Right lobe of liver (tissue), 6 donors: ENCODE measurements around the gene FBXL2. TPM values are rescaled to one million over a fixed set of nuclear protein-coding genes. Genes with fewer than 3 reads are reported as not detected.

Experiments
- ATAC-seq, 4 donors: fragments of 200-7000 bp; cut with Tn5 transposase; one replicate each; pipeline ENCODE4 v1.9.1; 2020; ENCODE audit warnings: mild to moderate bottlenecking in 4 of 4, moderate library complexity in 4 of 4
- DNase-seq, 3 donors: peaks; one replicate each; pipeline ENCODE4 v3.0.0-alpha.2; 2020
- H3K27ac ChIP-seq, 3 donors: fragments of 200-600 bp; one replicate each; pipeline ENCODE4 v1.8.0; 2022
- H3K27me3 ChIP-seq, 2 donors: fragments of 200-600 bp; one replicate each; pipeline ENCODE4 v1.8.0; 2022
- H3K36me3 ChIP-seq, 4 donors: fragments of 200-600 bp; sonication (generic) in 1 of 4; one replicate each; pipeline versions ENCODE4 v1.5.1 to v1.8.0; 2017 to 2022; ENCODE audit warnings: control low read depth in 1 of 4
- H3K4me1 ChIP-seq, 4 donors: fragments of 200-600 bp; sonication (generic) in 1 of 4; one replicate each; pipeline versions ENCODE4 v1.5.1 to v1.8.0; 2017 to 2022; ENCODE audit warnings: control low read depth in 1 of 4
- H3K4me3 ChIP-seq, 3 donors: fragments of 200-600 bp; one replicate each; pipeline ENCODE4 v1.8.0; 2022
- H3K9me3 ChIP-seq, 4 donors: fragments of 200-600 bp; sonication (generic) in 1 of 4; one replicate each; pipeline versions ENCODE4 v1.5.1 to v1.8.0; 2017 to 2022; ENCODE audit warnings: control low read depth in 1 of 4
- CTCF ChIP-seq, 4 donors: fragments of 200-600 bp in 3 of 4; fragments of 450-650 bp in 1 of 4; IDR thresholded peaks; one replicate each; pipeline versions ENCODE4 v1.5.1 to v1.8.0; 2016 to 2022; ENCODE audit warnings: antibody characterized with exemption in 4 of 4, mild to moderate bottlenecking in 2 of 4
- POLR2A ChIP-seq: fragments of 450-650 bp; IDR thresholded peaks from one replicate; pipeline ENCODE4 v1.6.1; 2017; ENCODE audit warnings: antibody characterized with exemption, mild to moderate bottlenecking
- WGBS: methylation state at CpG from one replicate; pipeline ENCODE4 v1.1.6; 2018; ENCODE audit warnings: low coverage, low lambda C conversion rate; ENCODE audit not compliant: insufficient coverage; ENCODE audit errors: missing lambda C conversion rate; 5-methylcytosine and 5-hydroxymethylcytosine counted together
- intact Hi-C, 2 donors: fragments of 100-400 bp; cut with DNase I; formaldehyde crosslinking; loops; one replicate each; pipeline versions ENCODE4 v1.11.2 to v1.14.1; 2022
- total RNA-seq, 6 experiments: library from RNA; depleted of rRNA in 2 of 6; stranded (reverse); fragments of >200 nt in 2 of 6; fragmentation: NEBNext Ultra II Directional in 3 of 6; extraction: Animal tissue kit (Norgen Biotek cat#: 25700) in 3 of 6; gene quantifications; one replicate each; pipeline versions ENCODE4 v1.1.0 to v1.2.4, GENCODE V29; 2016 to 2023
- donor health status: DM: no; HTN: yes; CAD: no.
- donor health status: DM: no; HTN: no; CAD: no.
- donor health status: DM: no; HTN: no; CAD: no.
- donor health status: DM: no; HTN: yes; CAD: no.
- donor health status: DM: no; HTN: yes; CAD: no.

The FBXL2 gene
- total RNA-seq, 6 experiments from 2014 or later, result 0.06 to 0.43 (median 0.31) TPM

- intact Hi-C loops, result no loop called here
- H3K4me1 ChIP-seq, result no peaks in the 10 kb centered on the region
- peaks cover under 1 to 85% (median 25%) of the 10 kb centered on the region in 4 donors for H3K36me3 ChIP-seq
- no peaks in the 10 kb centered on the region for H3K9me3 ChIP-seq
- TF ChIP-seq CTCF (IDR thresholded peaks at IDR 0.05) (no peak), POLR2A (no peak)
- no peak overlapping the region for H3K27ac ChIP-seq
- 90% methylated on average over 1 of the region's 1 CpG for WGBS
- no peak overlapping the region for H3K4me3 ChIP-seq
- ATAC-seq (no peak), DNase-seq (no peak)
- H3K27me3 ChIP-seq, result no peaks in the 10 kb centered on the region
Observed at GRCh38 chr3:33394403-33395054, 117.3 kb downstream of the FBXL2 start.

GRCh38 chr3:33395900-33396299, 118.7 kb downstream of the FBXL2 start:
- ATAC-seq (no peak), DNase-seq (no peak)
- no peaks in the 10 kb centered on the region for H3K27me3 ChIP-seq
- WGBS, result 82% methylated on average over 2 of the region's 7 CpGs
- H3K9me3 ChIP-seq, result no peaks in the 10 kb centered on the region
- H3K4me1 ChIP-seq, result no peaks in the 10 kb centered on the region
- no peak overlapping the region for H3K4me3 ChIP-seq
- TF ChIP-seq CTCF (IDR thresholded peaks at IDR 0.05), result no peak
- TF ChIP-seq POLR2A, result no peak
- intact Hi-C loops, result no loop called here
- no peak overlapping the region for H3K27ac ChIP-seq
- H3K36me3 ChIP-seq, result peaks cover 12 to 88% (median 30%) of the 10 kb centered on the region in 4 donors

- peaks cover 13 to 86% (median 40%) of the 10 kb centered on the region in 4 donors for H3K36me3 ChIP-seq
- no peaks in the 10 kb centered on the region for H3K4me1 ChIP-seq
- H3K9me3 ChIP-seq, result no peaks in the 10 kb centered on the region
- WGBS, result 100% methylated on average over 4 of the region's 5 CpGs
- no peak for DNase-seq
- intact Hi-C loops, result no loop called here
- no peaks in the 10 kb centered on the region for H3K27me3 ChIP-seq
- no peak overlapping the region for H3K27ac ChIP-seq
- H3K4me3 ChIP-seq, result no peak overlapping the region
- TF ChIP-seq CTCF (IDR thresholded peaks at IDR 0.05) (no peak), POLR2A (no peak)
- ATAC-seq, result no peak
Observed at GRCh38 chr3:33398410-33398809, 121.2 kb downstream of the FBXL2 start.

- H3K27me3 ChIP-seq, result no peaks in the 10 kb centered on the region
- no peak overlapping the region for H3K4me3 ChIP-seq
- no peaks in the 10 kb centered on the region for H3K9me3 ChIP-seq
- 89% methylated on average over 2 of the region's 2 CpGs for WGBS
- DNase-seq, result no peak
- no peak for ATAC-seq
- no peak for TF ChIP-seq CTCF (IDR thresholded peaks at IDR 0.05)
- TF ChIP-seq POLR2A, result no peak
- intact Hi-C loops, result no loop called here
- H3K27ac ChIP-seq, result no peak overlapping the region
- H3K4me1 ChIP-seq, result no peaks in the 10 kb centered on the region
- H3K36me3 ChIP-seq, result peaks cover 13 to 78% (median 43%) of the 10 kb centered on the region in 4 donors
Observed at GRCh38 chr3:33401781-33402180, 124.5 kb downstream of the FBXL2 start.
